SK-N-MC (cell line): ENCODE data around the gene VPS8.

Experiments used
- EZH2 ChIP-seq: fragments of 200-600 bp; sonication (generic); IDR thresholded peaks from one replicate; pipeline ENCODE4 v1.6.1; 2017; ENCODE audit warnings: antibody characterized with exemption
- FOXP2 ChIP-seq: optimal IDR thresholded peaks from 2 replicates; pipeline ENCODE3; 2011; ENCODE audit warnings: mild to moderate bottlenecking, moderate library complexity; ENCODE audit not compliant: insufficient read depth; ENCODE audit errors: extremely low read length, control extremely low read depth
- POLR2AphosphoS5 ChIP-seq: IDR thresholded peaks from 2 replicates; pipeline ENCODE4 v1.6.1; 2012; ENCODE audit warnings: mild to moderate bottlenecking, low read depth, low read length, borderline replicate concordance

DNA sequence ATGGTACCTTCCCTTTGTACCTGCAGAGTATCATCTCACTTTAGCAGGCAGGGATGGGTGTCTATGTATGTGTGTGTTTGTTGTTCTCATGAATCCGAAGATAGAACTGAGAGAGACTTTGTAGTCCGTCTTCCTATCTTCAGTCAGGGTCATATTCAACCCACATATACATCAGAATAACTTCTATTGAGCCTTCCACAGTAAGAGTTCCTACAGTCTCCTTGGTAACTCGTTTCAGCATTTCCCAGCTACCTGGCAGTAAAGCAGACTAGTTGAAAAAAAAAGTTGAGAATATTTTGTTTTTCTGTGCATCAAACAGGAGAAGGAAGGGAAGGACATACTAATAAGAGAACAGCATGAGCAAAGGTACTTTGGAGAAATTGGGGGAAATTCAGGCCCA lies 106.8 kb downstream of the VPS8 start:
- TF ChIP-seq EZH2 (no peak), POLR2AphosphoS5 (no peak), FOXP2 (no peak)
